Measurements from ENCODE around the gene TIGD1. TPM values are rescaled to one million over a fixed set of nuclear protein-coding genes. Genes with fewer than 3 reads are reported as not detected.

The TIGD1 gene
- total RNA-seq, 2 experiments from 2014 or later, result 18.5 to 27.8 TPM

GRCh38 chr2:232535761-232536530, 14.4 kb downstream of the TIGD1 start:
- H4K20me1 ChIP-seq (ENCODE audit: insufficient read depth, low read length), result no peaks in the 10 kb centered on the region
- DNase-seq (ENCODE audit: low spot score), result no peak
- H3K9me2 ChIP-seq (ENCODE audit: insufficient read depth, low read length), result no peaks in the 10 kb centered on the region
- no peak overlapping the region for H3K4me2 ChIP-seq (ENCODE audit: low read length)
- no peak overlapping the region for H3K27ac ChIP-seq (ENCODE audit: low read depth, low read length, poor library complexity, severe bottlenecking)
- intact Hi-C loops (cut with micrococcal nuclease; ENCODE audit: unreplicated experiment), result no loop called here
- no peaks in the 10 kb centered on the region; the same call in 1 of the 2 replicates for H3K36me3 ChIP-seq (ENCODE audit: insufficient read depth, low read length)
- TF ChIP-seq EZH2phosphoT487 (IDR thresholded peaks at IDR 0.05; ENCODE audit: borderline replicate concordance, low read depth, low read length), result no peak
- no peak for TF ChIP-seq CTCF (conservative IDR thresholded peaks at IDR 0.05; ENCODE audit: low read length)
- 0 out of 2 replicates have a peak, but pooled peaks cover 6% of the 10 kb centered on the region for H3K9me3 ChIP-seq (ENCODE audit: low read length)
- no TSS peak for BruUV-seq (replicated peaks)
- no peak overlapping the region for H3K4me3 ChIP-seq (ENCODE audit: low read depth, low read length, poor library complexity, severe bottlenecking)
- CTCF ChIA-PET (ENCODE audit: unreplicated experiment), result no interaction called here
- H3K4me1 ChIP-seq (ENCODE audit: insufficient read depth, low read length, poor library complexity, severe bottlenecking), result peaks cover 29% of the 10 kb centered on the region
- no peak overlapping the region for H2AFZ ChIP-seq (ENCODE audit: low read length)
- POLR2A ChIA-PET, result no interaction called here
- no peaks in the 10 kb centered on the region for H3K79me2 ChIP-seq (ENCODE audit: insufficient read depth, low read depth, low read length)

GRCh38 chr2:232534940-232535651, 15.3 kb downstream of the TIGD1 start:
- Histone ChIP-seq H3K79me2 (ENCODE audit: insufficient read depth, low read depth, low read length) (no peaks in the 10 kb centered on the region), H3K9me3 (ENCODE audit: low read length) (0 out of 2 replicates have a peak, but pooled peaks cover 6% of the 10 kb centered on the region), H3K4me2 (ENCODE audit: low read length) (no peak overlapping the region), H3K4me1 (ENCODE audit: insufficient read depth, low read length, poor library complexity, severe bottlenecking) (peaks cover 33% of the 10 kb centered on the region), H3K27ac (ENCODE audit: low read depth, low read length, poor library complexity, severe bottlenecking) (no peak overlapping the region), H3K9me2 (ENCODE audit: insufficient read depth, low read length) (no peaks in the 10 kb centered on the region), H4K20me1 (ENCODE audit: insufficient read depth, low read length) (no peaks in the 10 kb centered on the region), H3K4me3 (ENCODE audit: low read depth, low read length, poor library complexity, severe bottlenecking) (no peak overlapping the region), H2AFZ (ENCODE audit: low read length) (no peak overlapping the region), H3K36me3 (ENCODE audit: insufficient read depth, low read length) (no peaks in the 10 kb centered on the region; the same call in 1 of the 2 replicates)
- BruUV-seq (replicated peaks), result no TSS peak
- TF ChIP-seq CTCF (conservative IDR thresholded peaks at IDR 0.05; ENCODE audit: low read length) (no peak), EZH2phosphoT487 (IDR thresholded peaks at IDR 0.05; ENCODE audit: borderline replicate concordance, low read depth, low read length) (no peak)
- ChIA-PET CTCF (ENCODE audit: unreplicated experiment) (no interaction called here), POLR2A (no interaction called here)
- intact Hi-C loops (cut with micrococcal nuclease; ENCODE audit: unreplicated experiment), result no loop called here
- DNase-seq (ENCODE audit: low spot score), result no peak
